Fibroblast of skin of right quadriceps (primary cell): ENCODE results near the gene PHETA2.
"Not testable (repeated sequence)": the region's sequence is repeated elsewhere in the genome, so short reads cannot be mapped to it uniquely, and the experiment has no call there.

Experiments
- DNase-seq: peaks from one replicate; pipeline ENCODE4 v3.0.0-alpha.2; 2013

The PHETA2 gene

DNA sequence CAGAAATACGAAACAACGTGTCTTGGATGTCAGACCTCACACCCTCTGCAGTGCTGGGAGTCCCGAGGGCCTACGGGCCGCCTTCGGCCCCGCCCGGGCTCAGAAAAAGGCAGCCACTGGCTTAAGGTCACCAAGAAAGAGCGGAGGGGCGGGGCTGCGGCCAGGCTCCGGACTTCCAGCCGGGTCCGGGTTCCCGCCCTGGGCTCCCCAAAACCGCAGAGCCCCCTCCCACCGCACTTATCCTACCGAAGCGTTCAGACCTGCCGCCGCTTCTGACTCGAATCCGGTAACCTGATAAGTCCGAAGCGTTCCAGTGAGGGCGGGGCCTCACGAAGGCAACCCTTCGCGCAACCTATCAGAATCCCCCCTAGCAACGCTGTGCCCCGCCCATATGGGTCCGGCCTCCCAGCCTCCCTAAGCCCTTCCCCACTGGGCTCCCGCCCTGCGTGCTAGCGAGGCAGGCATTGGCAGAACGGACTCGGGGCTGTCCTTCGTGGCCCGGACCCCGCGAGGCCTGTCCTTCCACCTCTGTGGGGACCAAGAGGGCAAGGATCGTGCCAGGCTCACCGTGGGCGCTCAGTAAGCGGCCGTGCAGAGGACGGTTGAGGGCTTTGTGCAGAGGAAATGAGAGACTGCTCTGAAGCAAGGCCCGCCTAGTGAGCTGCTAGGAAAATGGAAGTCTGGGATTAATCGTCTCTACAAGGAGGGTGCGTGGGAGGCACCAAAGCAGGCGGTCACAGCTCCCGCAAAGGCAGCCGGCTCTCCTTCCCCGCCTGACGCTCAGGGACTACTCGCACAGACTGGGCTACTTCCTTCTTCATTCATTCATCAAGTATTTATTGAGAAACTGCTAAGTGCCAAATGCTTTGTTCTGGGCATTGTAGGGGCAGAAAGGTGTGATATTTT is 3.3 kb upstream of the PHETA2 start, which contains the start of gene NAGA:
TSS of gene NAGA (minus strand) at position 296 of the 906 bp plus-strand sequence. CDS start 515 bp downstream, outside the sequence.
- DNase-seq = peak; percentile 95

DNA sequence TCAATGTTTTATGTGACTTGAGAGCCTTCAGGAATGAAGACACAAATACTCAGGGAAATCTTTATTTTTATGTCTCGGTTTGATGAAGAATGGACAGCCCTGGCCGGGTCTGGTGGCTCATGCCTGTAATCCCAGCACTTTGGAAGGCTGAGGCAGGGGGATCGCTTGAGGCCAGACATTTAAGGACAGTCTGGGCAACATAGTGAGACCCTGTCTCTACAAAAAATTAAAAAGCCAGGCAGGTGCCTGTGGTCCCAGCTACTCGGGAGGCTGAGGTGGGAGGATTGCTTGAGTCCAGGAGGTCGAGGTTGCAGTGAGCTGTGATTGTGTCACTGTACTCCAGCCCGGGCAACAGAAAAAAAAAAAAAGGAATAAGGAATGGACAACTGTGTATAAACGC is 2.5 kb upstream of the PHETA2 start:
- DNase-seq = not testable (repeated sequence)

DNA sequence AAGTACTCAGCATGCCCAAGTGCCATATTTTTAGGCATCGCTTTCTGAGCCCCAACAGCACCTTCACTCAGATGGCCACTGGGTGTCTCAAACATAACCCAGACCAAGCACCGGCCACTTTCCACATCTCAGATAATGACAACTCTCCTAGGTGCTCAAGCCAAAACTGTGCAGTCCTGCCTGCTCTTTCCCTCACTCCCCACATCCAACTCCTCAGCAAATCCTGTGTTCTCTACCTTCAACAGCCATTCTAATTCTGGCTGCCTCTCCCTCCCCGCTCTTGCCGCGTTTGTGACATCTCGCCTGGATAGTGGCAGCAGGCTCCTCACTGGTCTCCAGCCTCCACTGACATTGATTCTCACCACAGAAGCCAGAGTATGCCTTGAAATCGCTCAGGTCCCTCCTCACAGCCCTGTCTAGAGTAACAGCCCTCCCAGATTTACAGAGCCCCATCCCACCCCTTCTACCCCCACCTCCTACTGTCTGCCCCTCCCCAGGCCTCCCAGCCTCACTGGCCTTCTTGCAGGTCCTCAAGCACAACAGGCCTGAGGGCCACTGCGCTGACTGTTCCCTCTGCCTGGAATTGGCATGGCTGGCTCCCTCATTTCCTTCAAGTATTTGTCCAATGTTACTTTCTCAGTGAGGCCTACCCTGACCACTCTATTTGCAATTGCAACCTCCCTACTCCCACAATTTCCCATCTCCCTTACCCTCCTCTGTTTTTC is 1.3 kb upstream of the PHETA2 start:
- DNase-seq = no peak

DNA sequence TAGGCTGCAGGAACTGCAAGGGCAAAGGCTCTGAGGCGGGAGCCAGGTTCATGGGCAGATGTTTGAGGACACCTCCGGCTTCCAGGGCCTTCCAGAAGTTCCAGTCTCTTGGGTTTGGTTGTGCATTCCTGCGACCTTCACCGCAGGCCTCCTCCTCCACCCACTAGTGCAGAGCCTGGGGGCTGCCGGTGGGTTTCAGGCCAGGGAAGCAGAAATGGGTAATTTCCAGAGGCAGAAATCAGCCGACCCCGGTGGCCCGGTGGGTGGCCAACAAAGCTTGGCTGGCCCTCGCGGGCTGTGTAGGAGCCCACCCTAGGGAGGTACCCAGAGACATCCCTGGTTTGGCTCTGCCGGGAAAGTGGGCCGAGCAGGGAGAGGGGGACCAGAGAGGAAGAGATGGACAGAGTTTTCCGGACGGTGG is 417 bp upstream of the PHETA2 start:
- DNase-seq = no peak

DNA sequence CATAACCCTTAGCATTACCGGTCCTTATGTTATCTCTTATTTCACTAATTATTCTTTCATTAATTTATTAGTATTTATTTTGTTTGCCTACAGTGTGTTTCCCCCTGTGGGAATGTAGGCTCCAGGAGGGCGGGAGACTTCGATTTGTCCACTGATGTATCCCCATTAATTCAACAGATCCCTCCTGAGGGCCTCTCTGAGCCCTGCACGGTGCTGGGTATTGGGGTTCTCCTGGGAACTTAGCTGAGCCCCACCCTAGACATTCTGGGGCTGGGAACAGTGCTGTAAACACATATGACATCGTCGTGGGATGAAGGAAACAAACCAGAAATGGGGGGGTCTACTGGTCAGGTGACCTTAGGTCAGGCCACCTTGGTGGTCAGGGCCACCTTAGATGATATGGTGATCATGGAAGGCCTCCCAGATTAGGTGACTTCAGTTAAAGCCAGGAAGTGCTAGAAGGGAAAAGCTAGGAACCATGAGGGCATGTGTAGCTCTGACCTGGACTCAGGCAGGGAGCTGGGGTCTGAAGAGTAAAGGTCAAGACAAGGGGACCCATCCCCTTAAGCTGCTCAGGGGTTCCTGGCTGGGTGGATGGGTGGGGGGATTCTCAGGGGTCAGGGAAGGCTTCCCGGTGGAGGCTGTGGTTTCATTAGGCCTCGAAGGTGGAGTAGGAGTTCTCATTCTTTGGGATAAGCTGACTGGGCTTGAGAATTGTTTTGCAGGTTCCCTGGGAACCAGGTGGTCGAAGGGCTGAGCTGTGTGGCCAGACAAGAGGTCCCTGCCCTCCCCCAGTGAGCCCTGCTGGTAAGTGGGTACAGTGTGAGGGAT is 1.0 kb downstream of the PHETA2 start:
- DNase-seq = no peak

DNA sequence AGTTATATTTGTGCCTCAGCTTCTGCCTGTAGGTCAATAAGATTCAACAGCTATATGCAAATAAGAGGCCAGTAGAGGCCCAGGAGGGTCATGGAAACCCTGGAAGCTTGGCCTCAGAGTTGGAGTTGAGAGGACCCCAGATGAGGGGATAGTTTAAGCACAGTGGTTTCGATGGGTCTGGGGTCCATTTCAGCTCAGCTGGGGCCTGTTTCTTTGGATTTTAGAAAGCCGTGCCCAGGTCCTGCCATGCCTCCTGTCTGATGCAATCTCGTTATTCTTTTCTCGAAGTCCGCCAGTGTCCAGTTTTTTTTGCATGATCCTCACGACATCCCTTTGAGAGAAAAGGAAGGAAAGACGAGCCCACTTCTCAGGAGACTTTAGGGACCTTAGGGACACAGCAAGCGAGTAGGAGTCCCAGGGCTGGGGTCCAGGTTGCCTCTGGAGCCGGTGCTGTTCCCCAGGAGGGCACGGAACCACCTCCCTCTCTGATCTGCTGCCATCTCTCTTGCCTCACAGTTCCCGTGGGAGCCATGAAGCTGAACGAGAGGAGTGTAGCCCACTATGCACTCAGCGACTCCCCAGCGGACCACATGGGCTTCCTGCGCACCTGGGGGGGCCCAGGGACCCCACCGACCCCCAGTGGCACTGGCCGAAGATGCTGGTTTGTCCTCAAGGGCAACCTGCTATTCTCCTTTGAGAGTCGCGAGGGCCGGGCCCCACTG is 2.9 kb downstream of the PHETA2 start:
- DNase-seq = no peak

DNA sequence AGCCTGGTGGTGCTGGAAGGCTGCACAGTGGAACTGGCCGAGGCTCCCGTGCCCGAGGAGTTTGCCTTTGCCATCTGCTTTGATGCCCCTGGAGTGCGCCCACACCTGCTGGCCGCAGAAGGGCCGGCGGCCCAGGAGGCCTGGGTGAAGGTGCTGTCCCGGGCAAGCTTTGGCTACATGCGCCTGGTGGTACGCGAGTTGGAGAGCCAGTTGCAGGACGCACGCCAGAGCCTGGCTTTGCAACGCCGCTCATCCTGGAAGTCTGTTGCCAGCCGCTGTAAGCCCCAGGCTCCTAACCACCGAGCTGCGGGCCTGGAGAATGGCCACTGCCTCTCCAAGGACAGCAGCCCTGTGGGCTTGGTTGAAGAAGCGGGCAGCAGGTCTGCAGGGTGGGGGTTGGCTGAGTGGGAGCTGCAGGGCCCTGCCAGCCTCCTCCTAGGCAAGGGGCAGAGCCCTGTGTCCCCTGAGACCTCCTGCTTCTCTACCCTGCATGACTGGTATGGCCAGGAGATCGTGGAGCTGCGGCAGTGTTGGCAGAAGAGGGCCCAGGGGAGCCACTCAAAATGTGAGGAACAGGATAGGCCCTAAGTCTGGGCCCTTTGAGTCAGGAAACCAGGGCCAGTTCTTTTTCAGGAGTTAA is 3.6 kb downstream of the PHETA2 start:
- no peak for DNase-seq

DNA sequence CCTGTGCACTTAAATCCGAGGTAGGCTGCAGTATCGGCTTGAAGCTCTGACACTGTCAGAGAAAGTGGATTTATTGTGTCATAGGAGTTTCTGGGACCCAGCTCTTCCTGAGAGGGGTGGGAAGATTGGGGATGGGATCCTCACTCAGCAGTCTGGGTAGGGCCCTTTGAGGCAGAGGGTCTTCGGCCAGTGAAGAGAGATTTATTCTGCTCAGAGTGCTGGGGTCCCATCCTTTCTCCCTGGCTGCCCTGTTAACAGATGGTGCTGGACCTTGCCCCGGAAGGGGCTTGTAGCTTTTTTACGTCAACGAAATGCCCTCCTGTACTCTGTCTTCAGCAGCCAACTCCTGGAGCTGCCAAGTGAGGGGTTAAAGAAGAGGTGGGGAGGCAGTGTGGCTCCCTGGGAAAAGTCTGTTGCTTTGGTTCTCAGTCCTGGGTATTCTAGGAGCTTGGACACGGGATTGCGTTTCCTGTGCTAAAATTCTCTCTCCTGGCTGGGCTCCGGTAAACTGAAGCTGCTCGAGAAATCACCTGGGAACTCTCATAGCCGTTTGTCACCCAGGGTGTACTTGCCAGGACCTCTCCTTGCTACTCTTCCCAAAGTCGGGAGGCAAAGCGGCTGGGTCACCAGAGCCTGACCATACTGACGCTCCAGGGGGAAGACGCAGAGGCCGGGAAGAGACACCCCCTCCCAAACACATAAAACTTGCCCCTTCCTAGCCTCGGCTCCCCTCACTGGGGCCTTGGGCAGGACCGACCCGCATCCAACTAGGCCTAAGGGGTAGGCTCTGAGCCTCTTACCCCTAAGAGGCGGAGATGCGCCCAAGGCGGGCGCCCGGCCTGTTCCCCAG is 4.6 kb downstream of the PHETA2 start:
- no peak for DNase-seq

DNA sequence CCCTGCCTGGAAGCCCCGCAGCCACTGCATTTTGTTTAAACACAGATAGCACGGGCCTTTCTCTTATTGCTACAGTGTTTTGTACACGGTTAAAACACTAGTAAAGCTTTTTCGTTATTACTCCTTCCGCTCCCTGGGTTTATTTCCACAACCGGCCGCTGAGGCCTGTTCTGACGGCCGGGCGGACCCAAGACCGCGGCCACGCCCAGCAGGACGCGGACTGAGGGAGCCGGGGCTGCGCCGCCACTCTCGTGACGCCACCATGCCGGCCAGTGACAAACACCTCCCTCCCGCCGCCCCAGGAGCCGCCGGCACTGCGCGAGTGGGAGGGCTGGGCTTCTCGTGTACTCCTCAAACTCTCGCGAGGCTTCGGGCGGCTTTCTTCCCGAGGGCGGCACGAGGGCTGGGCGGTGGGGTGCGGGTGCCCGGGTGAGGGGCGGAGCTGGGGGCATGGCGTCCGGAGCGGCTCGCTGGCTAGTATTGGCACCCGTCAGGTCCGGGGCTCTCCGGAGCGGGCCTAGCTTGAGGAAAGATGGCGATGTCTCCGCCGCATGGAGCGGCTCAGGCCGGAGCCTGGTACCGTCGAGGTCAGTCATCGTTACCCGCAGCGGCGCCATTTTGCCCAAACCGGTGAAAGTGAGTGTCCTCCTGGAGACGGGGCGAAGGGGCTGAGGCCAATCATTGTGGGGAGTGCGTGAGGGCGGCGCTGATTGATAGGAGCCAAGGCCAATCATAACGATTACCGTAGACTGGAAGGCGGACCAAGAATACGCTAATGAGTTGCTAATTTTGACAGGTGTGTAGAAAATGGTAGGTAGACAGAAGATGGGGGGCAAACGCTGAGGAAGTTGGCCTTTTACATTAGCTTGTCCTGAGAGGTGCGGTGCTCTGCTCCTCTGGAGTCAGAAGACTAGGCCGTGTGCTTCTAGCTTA is 5.5 kb downstream of the PHETA2 start, which contains the start of gene SMDT1:
TSS of gene SMDT1 (plus strand) at position 382 of the 933 bp plus-strand sequence. CDS start at position 451, 69 bp downstream.
- DNase-seq = peak; percentile 99

DNA sequence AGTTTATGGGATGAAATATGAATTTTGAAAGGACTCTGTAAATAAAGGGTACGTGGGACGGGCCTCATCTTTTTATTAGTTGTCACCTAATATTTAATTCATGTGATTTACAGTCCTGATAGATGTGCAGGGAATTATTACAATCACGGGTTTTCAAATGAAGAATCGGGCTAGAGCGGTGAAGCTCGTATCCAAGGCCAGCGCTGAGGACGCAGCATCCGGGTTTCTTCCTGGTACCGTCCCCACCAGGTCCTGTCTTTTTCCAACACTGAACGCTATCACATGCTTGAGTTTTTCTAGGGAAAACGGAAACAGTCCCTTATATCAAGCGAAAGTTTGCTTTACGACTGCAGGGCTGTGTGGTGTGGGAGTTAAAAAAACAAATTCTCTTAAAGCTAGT is 6.2 kb downstream of the PHETA2 start:
- peak; percentile 29 for DNase-seq

DNA sequence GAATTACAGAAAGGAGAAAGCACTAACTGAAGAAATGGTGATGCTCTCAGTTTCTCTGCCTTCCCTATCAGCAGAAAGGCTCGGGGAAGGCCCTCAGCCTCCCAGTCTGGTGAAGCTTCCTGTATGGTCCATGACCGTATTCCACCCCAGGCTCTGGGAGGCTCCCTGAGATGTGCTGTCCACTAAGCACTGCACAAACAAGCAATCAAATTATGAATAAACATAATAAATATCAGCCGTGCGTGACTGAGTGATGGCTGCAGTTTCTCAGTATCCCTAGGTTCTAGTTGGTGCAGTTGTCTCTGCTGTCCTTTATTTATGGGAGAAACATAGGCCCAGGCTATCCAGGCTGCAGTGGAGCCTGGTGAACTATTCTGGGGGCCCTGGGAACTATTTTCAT is 9.1 kb downstream of the PHETA2 start:
- no peak for DNase-seq

DNA sequence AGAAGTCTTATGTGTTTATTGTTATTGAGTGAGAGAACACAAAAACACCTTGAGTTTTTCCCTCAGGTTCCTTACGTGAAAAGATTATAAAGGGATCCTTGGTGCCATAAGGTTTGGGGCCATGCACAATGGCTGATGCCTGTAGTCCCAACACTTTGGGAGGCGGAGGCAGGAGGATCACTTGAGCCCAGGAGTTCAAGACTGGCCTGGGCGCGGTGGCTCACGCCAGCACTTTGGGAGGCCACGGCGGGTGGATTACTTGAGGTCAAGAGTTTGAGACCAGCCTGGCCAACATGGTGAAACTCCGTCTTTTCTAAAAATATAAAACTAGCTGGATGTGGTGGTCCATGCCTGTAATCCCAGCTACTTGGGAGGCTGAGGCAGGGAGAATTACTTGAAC is 10.8 kb downstream of the PHETA2 start:
- no peak for DNase-seq

DNA sequence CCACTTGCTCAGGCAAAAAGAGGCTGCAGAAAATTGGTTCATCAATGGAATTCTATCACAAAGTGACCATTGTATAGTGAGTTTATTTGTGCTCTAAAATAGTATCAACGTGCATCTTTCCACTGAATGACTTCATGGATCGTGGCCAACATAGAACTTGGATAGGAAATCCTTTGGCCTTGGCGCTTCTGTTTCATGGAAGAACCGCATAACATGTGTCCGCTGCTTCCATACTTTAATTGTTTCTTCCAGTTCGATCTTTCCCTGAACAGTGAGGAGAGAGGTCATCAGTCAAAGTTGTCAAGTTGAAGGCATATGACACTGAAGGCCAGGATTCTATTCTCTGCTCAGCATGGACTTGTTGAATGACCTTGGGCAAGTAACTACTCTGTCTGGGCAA is 12.0 kb downstream of the PHETA2 start:
- no peak for DNase-seq

DNA sequence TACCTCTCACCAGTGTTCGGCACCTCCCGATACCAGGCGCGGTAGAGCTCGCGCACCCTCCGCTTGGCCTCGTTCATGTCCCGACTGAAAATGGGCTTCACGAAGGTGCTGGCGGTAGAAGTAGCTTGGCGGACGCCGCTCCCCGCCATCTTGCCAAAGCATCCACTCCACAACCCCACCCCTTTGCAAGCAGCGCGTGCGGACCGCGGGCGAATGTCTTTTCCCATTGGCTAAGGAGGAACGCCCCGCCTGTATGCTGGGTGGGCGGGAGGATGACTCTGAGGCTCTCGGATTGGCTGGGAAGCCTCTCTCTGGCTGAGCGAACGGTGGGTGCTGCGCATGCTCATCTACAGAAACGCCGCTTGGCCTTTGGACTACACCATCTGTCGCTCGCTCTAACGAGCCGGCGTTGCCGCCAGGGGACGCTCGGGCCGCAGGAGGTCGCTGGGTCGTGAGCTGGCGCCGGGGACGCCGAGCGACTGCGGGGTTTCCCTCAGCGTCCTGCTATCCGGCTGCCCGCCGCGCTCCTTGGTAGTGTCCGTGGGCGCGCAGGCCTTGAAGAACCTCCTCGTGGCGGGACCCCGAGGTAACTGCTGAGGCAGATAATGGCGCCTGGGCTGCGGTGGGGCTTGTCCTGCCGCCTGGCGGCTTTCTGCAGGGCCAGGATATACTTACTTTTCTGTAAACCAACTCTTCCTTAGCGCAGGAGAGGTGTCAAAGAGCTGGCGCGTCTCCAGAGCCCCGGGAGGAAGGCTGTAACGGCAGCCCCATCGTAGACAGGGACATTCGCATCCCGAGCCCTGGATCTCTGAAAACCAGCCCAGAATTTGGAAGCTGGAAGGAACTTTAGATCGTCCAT is 16.8 kb downstream of the PHETA2 start, which contains the start of gene NDUFA6:
TSS of gene NDUFA6 (minus strand) at position 177 of the 859 bp plus-strand sequence. CDS start at position 149, 28 bp downstream.
- DNase-seq = peak; percentile 99

DNA sequence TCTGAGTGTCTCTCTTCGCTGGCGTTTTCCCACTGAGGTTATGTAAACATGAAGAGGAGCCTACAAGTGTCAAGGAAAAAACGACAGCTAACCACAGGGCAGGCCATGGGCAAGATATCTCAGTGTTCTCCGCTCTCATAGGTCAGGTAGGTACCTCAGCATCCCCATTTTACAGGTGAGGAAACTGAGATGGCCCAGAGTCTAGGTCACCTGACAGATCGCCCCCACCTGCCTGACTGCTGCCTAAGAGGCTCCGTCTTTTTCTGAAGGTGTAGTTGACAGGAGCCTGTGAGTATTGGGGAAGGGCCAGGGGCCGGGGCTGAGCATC is 17.4 kb downstream of the PHETA2 start:
- DNase-seq = no peak

DNA sequence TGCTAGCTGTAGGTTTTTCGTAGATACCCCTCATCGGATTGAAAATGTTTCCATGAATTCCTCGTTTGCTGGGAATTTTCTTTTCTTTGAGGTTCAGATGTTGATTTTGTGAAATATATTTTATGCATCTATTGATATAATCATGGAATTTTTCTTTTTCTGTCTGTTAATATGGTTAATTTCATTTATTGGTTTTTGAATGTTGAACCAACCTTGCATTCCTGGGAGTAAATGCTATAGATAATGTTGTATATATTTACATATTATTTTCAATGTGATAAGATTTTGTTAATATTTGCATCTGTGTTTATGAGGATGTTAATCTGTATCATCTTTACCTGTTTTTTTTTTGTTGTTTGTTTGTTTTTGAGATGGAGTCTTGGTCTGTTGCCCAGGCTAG is 27.2 kb downstream of the PHETA2 start:
- DNase-seq = no peak

DNA sequence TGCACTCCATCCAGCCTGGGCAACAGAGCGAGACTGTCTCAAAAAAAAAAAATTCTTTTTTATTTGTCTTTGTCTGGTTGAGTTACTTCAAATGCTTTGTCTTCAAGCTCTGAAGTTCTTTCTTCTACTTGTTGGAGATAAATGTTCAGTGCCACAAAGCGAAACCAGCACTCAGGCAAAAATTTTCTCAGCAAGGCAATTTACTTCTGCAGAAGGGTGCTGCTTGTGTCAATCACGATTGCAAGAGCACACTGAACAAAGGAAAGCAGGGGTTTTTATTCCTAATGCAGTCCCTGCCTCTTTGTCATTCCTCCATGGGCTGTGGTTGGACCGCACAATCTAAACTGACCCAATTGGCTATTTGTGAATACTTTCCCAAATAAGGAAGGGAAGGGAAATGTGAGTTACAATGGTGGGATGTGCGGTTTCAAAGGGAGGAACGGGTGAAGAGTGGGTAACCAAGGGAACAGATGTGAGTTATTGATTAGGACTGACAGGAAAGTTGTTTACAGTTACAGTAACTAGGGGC is 30.3 kb downstream of the PHETA2 start:
- not testable (repeated sequence) for DNase-seq

DNA sequence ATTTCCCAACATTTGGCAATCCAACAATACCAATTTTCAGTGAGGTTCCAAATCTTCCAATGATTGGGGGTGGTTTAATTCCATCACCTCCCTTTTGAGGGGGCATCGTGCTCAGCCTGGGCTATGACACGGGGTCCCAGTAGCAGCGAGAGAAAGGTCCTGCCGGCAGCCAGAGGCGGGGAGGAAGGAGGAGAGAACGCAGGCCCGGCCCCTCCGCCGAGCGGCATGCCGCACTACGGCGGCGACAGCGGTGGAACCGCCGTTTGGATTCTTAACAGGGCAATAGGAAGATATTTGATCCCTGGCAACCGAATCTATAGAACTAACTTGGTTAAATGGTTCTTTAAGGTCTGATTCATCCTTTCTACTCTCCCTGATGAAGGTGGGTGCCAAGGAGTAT is 34.8 kb downstream of the PHETA2 start:
- no peak for DNase-seq
